ENCODE measurements around the gene STK38.
"Not testable (repeated sequence)": the region's sequence is repeated elsewhere in the genome, so short reads cannot be mapped to it uniquely, and the experiment has no call there.

The STK38 gene

GRCh38 chr6:36577301-36577700 lies 30.0 kb upstream of the STK38 start:
- Histone ChIP-seq H4K20me1 (ENCODE audit: insufficient read depth, low read length, poor library complexity, severe bottlenecking) (no peaks in the 10 kb centered on the region), H3K9me2 (replicated peaks; ENCODE audit: low read depth, low read length) (no peaks in the 10 kb centered on the region), H3K36me3 (ENCODE audit: insufficient read depth, low read length) (no peaks in the 10 kb centered on the region), H3K79me2 (ENCODE audit: insufficient read depth, low read length) (no peaks in the 10 kb centered on the region), H3K4me1 (ENCODE audit: insufficient read depth, low read length, poor library complexity, severe bottlenecking) (peaks cover 4% of the 10 kb centered on the region), H3F3A (ENCODE audit: low read depth) (no peaks in the 10 kb centered on the region), H3K9me3 (ENCODE audit: insufficient read depth, low read depth, low read length) (no peaks in the 10 kb centered on the region), H3K4me2 (ENCODE audit: low read depth, low read length, poor library complexity, severe bottlenecking) (no peak overlapping the region), H3K27me3 (ENCODE audit: insufficient read depth, low read length, poor library complexity, severe bottlenecking) (no peaks in the 10 kb centered on the region), H2AFZ (ENCODE audit: low read length) (no peak overlapping the region), H3K9ac (ENCODE audit: low read depth, low read length, poor library complexity, severe bottlenecking) (no peak overlapping the region), H3K4me3 (ENCODE audit: low read length, poor library complexity, severe bottlenecking) (no peak overlapping the region)
- TF ChIP-seq, protein P1, sequence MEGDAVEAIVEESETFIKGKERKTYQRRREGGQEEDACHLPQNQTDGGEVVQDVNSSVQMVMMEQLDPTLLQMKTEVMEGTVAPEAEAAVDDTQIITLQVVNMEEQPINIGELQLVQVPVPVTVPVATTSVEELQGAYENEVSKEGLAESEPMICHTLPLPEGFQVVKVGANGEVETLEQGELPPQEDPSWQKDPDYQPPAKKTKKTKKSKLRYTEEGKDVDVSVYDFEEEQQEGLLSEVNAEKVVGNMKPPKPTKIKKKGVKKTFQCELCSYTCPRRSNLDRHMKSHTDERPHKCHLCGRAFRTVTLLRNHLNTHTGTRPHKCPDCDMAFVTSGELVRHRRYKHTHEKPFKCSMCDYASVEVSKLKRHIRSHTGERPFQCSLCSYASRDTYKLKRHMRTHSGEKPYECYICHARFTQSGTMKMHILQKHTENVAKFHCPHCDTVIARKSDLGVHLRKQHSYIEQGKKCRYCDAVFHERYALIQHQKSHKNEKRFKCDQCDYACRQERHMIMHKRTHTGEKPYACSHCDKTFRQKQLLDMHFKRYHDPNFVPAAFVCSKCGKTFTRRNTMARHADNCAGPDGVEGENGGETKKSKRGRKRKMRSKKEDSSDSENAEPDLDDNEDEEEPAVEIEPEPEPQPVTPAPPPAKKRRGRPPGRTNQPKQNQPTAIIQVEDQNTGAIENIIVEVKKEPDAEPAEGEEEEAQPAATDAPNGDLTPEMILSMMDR (conservative IDR thresholded peaks at IDR 0.05; ENCODE audit: low read length): no peak
- no peak for TF ChIP-seq EZH2phosphoT487 (IDR thresholded peaks at IDR 0.05; ENCODE audit: borderline replicate concordance)

DNA sequence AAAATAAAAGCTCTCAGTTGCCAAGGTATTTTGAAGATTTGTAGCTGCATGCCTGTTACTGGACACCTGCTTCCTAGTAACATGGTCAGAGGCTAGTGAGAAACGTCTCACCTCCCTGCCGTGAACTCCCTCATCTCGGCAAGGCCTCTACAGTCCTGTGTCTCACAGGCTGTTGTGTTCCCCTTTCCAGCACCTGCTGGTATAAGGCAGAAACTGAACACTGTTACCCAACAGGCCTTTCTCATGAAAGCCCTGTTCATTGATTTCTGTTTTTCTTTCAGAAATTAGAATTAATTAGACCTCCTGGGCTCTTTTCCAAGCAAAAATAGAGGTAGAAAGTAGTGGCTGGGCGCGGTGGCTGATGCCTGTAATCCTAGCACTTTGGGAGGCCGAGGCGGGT lies 29.3 kb upstream of the STK38 start:
- H3K9me3 ChIP-seq (ENCODE audit: insufficient read depth, low read depth, low read length): no peaks in the 10 kb centered on the region
- H3K4me2 ChIP-seq (ENCODE audit: low read depth, low read length, poor library complexity, severe bottlenecking): no peak overlapping the region
- no peaks in the 10 kb centered on the region for H3K27me3 ChIP-seq (ENCODE audit: insufficient read depth, low read length, poor library complexity, severe bottlenecking)
- H4K20me1 ChIP-seq (ENCODE audit: insufficient read depth, low read length, poor library complexity, severe bottlenecking): no peaks in the 10 kb centered on the region
- TF ChIP-seq EZH2phosphoT487 (IDR thresholded peaks at IDR 0.05; ENCODE audit: borderline replicate concordance): no peak
- TF ChIP-seq, protein P1 (conservative IDR thresholded peaks at IDR 0.05; ENCODE audit: low read length): no peak
- no peaks in the 10 kb centered on the region for H3K36me3 ChIP-seq (ENCODE audit: insufficient read depth, low read length)
- H3F3A ChIP-seq (ENCODE audit: low read depth): no peaks in the 10 kb centered on the region
- peaks cover 4% of the 10 kb centered on the region for H3K4me1 ChIP-seq (ENCODE audit: insufficient read depth, low read length, poor library complexity, severe bottlenecking)
- no peak overlapping the region for H3K9ac ChIP-seq (ENCODE audit: low read depth, low read length, poor library complexity, severe bottlenecking)
- H3K9me2 ChIP-seq (replicated peaks; ENCODE audit: low read depth, low read length): no peaks in the 10 kb centered on the region
- no peak overlapping the region for H2AFZ ChIP-seq (ENCODE audit: low read length)
- H3K4me3 ChIP-seq (ENCODE audit: low read length, poor library complexity, severe bottlenecking): no peak overlapping the region
- no peaks in the 10 kb centered on the region for H3K79me2 ChIP-seq (ENCODE audit: insufficient read depth, low read length)

- Histone ChIP-seq H3F3A (ENCODE audit: low read depth) (no peaks in the 10 kb centered on the region), H3K9me2 (replicated peaks; ENCODE audit: low read depth, low read length) (no peaks in the 10 kb centered on the region), H3K36me3 (ENCODE audit: insufficient read depth, low read length) (no peaks in the 10 kb centered on the region), H3K9ac (ENCODE audit: low read depth, low read length, poor library complexity, severe bottlenecking) (no peak overlapping the region), H3K9me3 (ENCODE audit: insufficient read depth, low read depth, low read length) (no peaks in the 10 kb centered on the region), H3K4me1 (ENCODE audit: insufficient read depth, low read length, poor library complexity, severe bottlenecking) (peaks cover under 1% of the 10 kb centered on the region), H3K27me3 (ENCODE audit: insufficient read depth, low read length, poor library complexity, severe bottlenecking) (no peaks in the 10 kb centered on the region), H3K79me2 (ENCODE audit: insufficient read depth, low read length) (no peaks in the 10 kb centered on the region), H3K4me3 (ENCODE audit: low read length, poor library complexity, severe bottlenecking) (no peak overlapping the region), H2AFZ (ENCODE audit: low read length) (no peak overlapping the region), H4K20me1 (ENCODE audit: insufficient read depth, low read length, poor library complexity, severe bottlenecking) (no peaks in the 10 kb centered on the region), H3K4me2 (ENCODE audit: low read depth, low read length, poor library complexity, severe bottlenecking) (no peak overlapping the region)
- TF ChIP-seq, protein P1 (conservative IDR thresholded peaks at IDR 0.05; ENCODE audit: low read length): no peak
- no peak for TF ChIP-seq EZH2phosphoT487 (IDR thresholded peaks at IDR 0.05; ENCODE audit: borderline replicate concordance)
Observed at GRCh38 chr6:36574679-36575078, 27.4 kb upstream of the STK38 start.

DNA sequence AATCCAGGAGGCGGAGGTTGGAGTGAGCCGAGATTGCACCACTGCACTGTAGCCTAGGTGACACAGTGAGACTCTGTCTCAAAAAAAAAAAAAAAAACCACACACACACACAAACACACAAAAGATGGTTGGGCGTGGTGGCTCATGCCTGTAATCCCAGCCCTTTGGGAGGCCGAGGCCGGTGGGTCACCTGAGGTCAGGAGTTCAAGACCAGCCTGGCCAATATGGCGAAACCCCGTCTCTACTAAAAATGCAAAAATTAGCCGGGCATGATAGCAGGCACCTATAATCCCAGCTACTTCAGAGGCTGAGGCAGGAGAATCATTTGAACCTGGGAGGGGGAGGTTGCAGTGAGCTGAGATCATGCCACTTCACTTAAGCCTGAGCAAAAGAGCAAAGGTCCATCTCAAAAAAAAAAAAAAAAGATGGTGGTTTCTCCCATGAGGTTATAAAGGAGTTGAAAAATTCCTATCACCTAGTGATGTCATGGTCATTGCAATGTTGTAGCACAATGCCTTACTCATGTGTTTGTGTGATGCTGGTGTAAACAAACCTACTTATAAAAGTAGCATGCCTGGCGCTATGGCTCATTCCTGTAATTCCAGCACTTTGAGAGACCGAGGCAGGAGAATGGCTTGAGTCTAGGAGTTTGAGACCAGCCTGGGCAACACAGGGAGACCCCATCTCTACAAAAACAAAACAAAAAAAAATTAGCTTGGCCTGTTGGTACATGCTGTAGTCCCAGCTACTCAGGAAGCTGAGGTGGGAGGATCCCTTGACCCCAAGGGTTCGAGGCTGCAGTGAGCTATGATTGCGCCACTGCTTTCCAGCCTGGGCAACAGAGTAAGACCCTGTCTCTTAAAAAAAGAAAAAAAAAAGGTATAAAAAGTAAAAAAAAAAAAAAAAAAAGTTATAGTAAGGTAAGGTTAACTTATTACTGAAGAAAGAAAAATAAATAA lies 25.4 kb upstream of the STK38 start:
- H2AFZ ChIP-seq (ENCODE audit: low read length); H3K9me3 ChIP-seq (ENCODE audit: insufficient read depth, low read depth, low read length); H3K79me2 ChIP-seq (ENCODE audit: insufficient read depth, low read length): not testable (repeated sequence)

More for the DNA sequence above, 25.4 kb upstream of the STK38 start:
- H3K4me1 ChIP-seq (ENCODE audit: insufficient read depth, low read length, poor library complexity, severe bottlenecking); H3K4me3 ChIP-seq (ENCODE audit: low read length, poor library complexity, severe bottlenecking); H3K9ac ChIP-seq (ENCODE audit: low read depth, low read length, poor library complexity, severe bottlenecking); H3K36me3 ChIP-seq (ENCODE audit: insufficient read depth, low read length); H3K27me3 ChIP-seq (ENCODE audit: insufficient read depth, low read length, poor library complexity, severe bottlenecking); H3K9me2 ChIP-seq (replicated peaks; ENCODE audit: low read depth, low read length); H4K20me1 ChIP-seq (ENCODE audit: insufficient read depth, low read length, poor library complexity, severe bottlenecking); H3F3A ChIP-seq (ENCODE audit: low read depth); H3K4me2 ChIP-seq (ENCODE audit: low read depth, low read length, poor library complexity, severe bottlenecking): not testable (repeated sequence)

Measured in Loucy (cell line).